HG03175 (cell line): ENCODE results near the gene ALDOA.
"Not testable (repeated sequence)": the region's sequence is repeated elsewhere in the genome, so short reads cannot be mapped to it uniquely, and the experiment has no call there.

Experiments used
- ATAC-seq: cut with Tn5 transposase; IDR thresholded peaks from one replicate; pipeline ENCODE4 v1.9.1; 2021; ENCODE audit warnings: mild to moderate bottlenecking, moderate library complexity; ENCODE audit not compliant: unreplicated experiment

Gene ALDOA

GRCh38 chr16:30065102-30065942 is at the start of gene ALDOA:
Gene ALDOA, plus strand, starts transcription at chr16:30065760. Its CDS starts 1,138 bp downstream, at chr16:30066898.
- peak; percentile 81 for ATAC-seq

DNA sequence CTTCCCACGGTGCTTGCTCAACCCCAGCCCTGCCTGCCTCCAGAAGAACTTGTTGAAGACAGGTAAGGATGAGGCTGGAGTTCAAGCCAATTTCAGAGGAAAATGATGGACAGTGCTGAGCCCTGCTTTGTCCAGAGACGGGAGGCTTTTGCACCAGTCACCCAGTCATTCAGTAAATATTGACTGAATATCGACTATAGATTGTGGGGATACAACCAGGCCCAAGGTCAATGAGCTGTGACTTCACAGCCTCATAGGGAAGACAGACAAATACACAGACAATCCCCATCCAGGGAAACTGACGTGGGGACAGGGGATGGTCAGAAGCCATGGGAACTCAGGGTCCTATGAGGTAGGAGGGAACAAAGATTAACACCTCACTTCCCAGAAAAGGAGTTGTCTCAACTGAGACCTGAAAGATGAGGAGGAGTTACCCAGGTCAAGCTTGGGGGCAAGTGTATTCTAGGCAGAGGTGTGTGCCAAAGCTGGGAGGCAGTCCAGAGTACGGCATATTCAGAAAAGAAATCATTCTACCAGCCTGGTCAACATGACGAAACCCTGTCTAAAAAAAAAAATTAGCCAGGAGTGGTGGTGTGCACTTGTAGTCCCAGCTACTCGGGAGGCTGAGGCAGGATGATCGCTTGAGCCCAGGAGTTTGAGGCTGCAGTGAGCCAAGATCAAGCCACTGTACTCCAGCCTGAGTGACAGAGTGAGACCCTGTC is 48.8 kb upstream of the ALDOA start:
- no peak for ATAC-seq

- no peak for ATAC-seq
Observed at GRCh38 chr16:30017277-30017656, 48.3 kb upstream of the ALDOA start.

- not testable (repeated sequence) for ATAC-seq
Observed at GRCh38 chr16:30017937-30018336, 47.6 kb upstream of the ALDOA start.

DNA sequence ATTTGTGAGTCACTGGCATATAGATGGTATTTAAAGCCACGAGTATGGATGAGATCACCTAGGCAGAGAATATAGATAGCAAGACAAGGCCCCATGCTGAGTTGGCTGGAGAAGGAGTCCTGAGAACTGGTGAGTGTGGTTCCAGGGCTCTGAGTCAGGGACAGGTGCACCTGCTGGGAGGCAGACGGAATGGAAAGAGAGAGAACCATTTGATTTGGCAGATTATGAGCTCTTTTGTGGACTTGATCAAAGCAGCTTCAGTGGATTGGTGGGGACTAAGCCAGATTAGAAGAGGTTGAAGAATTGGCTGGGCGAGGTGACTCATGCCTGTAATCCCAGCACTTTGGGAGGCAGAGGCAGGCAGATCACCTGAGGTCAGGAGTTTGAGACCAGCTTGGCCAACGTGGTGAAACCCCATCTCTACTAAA is 46.8 kb upstream of the ALDOA start:
- ATAC-seq: no peak

GRCh38 chr16:30022887-30023286 is 42.7 kb upstream of the ALDOA start, which contains the start of gene C16orf92:
Gene C16orf92, plus strand, starts transcription at chr16:30023198. Its CDS starts 143 bp downstream, at chr16:30023341.
- no peak for ATAC-seq

DNA sequence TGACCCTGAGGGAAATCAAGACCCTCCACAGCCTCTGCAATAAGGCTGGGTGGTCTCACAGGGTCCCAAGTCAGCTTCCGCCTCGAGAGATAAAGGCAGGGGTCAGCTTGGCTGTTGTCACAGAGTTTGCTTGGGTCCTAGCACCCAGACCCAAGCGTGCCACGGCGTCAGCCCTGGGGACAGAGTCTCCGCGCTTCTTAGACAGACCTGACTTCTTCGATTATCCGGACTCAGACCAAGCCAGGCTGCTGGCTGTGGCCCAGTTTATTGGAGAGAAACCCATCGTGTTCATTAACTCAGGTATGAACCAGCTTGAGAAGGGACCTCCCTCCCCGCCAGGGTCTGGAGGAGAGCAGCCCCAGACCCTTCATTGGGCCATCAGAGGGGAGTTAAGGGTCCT is 42.0 kb upstream of the ALDOA start:
- ATAC-seq: no peak

DNA sequence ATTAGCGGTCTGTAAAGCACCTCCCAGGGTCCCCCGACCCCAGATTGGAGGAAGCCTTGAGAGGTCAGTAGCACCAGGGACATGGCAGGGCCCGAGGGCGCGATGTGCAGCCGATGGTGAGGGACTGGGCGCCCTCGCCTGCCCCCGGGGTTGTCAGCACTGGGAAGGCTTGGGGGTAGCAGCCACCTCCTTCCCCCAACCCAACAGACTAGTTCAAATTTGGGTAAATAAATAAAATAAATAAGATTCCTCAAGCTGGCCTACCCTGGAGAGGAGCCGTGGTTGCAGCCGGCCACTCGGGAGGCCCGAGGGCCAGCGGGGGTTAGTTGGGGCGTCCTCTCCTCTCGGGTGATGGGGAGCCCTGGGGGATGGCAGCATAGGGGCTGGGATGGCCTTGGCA is 41.1 kb upstream of the ALDOA start:
- no peak for ATAC-seq

DNA sequence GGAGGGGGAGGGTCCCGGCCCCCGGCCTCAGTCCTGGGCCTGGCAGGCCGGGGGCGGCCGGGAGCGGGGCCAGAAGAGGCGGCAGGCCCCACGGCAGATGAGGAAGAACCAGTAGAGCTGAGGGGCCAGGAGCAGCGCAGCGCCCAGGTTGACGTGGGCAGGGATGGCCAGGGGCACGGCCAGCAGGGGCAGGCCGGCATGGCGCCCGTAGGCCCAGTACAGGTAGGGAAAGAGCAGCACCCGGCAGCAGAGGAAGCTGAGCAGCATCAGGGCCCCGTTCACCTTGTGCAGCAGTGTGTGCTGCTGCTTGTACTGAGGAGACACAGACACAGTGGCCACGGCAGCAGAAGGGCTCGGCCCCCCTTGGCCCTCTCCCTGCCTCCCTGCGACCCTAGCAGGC is 40.4 kb upstream of the ALDOA start:
- ATAC-seq: no peak

DNA sequence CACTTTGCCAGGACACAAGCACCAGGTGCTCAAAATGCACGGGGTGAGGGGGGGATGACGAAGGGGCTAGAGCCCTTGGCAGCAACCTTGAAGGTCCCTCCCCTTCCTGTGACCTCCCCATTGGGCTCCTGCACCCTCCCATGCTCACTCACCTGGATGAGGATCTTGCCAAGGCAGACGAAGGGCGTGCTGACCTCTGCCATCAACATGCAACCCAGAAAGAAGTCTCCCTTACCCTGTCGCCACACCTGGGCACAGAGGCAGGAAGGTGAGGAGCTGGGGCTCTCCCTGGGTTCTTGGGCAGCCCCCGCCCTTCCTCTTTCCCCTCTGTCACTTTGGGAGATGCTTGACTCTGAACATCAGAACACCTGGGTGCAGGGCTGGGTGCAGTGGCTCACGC is 40.0 kb upstream of the ALDOA start:
- ATAC-seq: no peak

GRCh38 chr16:30026449-30026848 is 39.1 kb upstream of the ALDOA start:
- ATAC-seq: no peak

DNA sequence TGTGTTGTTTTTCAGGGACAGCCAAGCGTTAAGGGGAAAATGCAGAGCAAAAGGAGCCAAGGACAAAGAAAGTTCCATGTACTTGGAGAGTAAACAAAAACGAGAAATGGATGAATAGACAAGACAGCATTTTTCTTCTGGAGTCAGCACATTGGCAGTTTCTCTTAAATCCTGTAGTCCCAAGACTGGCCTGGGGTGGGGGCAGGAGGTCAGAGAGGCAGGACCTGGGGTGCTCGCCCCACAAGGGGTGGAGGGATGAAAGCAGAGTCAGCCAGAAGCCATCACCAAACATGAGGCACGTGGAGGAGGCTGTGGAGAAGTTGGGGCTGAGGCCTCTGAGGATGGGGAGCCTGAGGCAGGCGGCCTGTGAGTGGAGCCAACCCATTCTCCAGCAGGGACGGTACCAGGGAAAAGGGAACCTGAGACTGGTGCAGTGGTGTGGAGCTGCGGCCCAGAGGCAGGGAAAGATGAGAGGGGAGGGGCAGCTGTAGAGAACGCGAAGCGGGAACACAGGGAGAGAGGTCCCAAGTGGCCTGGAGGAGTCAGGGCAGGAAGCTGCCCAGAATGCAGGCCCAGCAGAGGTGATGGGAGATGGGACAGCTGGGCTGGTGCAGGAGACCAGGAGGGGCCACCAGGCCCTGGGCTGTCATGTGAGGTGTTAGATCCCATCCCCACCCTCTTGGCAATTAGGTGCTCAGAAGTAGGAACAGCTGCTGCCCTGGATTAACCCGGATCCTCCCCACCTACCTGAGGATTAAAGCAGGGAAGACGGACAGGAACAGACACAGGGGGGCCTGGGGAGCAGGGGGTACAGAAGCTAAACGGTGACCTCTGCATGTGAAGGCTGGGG is 37.7 kb upstream of the ALDOA start:
- no peak for ATAC-seq

GRCh38 chr16:30028438-30029076 is 37.0 kb upstream of the ALDOA start:
- no peak for ATAC-seq

DNA sequence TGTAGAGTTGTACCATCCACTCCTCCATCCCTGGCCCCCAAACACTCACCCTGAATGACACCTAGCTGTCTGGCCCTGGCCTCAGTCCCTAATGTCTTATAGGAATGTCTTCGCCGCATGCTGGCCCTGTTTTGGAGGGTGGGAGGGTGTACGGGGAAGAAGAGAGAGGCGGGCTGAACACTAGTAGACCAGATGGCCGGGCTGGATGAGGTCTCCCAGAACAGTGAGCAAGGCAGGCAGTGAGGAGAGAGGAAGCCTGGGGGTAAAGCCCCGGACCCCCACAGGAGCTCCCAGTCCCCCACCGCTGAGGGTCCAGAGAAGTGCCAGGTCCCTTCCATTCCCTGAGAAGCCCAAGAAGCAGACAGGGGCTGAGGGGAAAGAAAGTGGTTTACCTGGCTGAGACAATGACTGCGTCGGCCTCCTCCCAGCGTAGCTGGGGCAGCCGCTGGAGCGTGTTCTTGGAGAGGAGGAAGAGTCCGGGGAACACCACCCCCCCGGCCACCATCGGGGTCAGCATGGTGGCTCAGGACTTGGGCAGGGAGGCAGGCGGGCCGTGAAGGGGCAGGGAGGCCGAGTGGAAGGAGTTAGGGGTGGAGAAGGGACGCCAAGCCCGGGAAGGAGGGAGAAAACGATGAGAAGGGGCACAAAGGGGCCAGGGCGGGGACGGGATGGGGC is 35.4 kb upstream of the ALDOA start:
- ATAC-seq: no peak

- ATAC-seq: no peak
Observed at GRCh38 chr16:30030841-30031413, 34.6 kb upstream of the ALDOA start, which contains the start of gene TLCD3B. Gene TLCD3B, minus strand, starts transcription at chr16:30031271. Its CDS starts 744 bp downstream, at chr16:30030527.

DNA sequence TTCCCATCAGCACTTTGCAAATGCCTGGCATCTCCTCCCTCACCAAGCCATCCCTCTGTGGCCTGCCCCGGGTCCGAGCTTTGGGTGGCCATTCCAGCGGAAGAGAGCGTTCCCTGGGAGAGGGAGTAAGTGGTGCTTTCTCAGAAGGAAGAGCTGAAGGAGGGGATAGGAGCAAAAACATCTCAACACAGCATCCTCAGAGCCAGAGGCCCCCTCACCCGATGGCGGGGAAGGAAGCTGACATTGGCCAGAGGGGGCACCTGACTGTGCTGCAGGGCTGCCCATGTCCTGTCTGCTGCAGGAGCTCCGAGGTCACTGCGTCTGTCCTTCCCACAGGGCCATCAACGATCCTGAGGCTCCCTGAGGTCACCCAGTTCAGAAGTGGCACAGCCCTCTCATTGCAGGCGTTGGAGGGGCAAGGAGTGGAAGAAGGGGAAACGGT is 34.1 kb upstream of the ALDOA start:
- no peak for ATAC-seq

GRCh38 chr16:30032083-30032819 is 33.3 kb upstream of the ALDOA start:
- no peak for ATAC-seq

DNA sequence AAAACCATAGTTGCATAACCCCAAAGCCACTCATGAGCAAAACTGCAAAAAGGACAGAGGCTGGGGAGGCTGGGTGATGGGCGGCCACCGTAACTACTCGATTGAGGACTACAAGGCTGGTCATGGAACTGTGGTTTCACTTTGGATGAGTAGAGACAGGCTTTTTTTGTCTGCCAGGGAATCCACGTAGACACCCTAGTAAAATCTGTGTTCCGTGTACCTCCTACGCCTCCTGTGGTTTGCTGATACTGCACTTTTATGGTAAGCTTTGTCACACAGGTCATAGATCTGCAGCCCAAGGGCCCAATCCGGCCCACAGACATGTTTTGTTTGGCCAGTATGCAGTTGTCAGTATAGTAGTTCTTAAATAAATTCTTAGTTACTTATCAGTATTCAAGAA is 32.3 kb upstream of the ALDOA start:
- ATAC-seq: no peak

GRCh38 chr16:30040221-30040620 is 25.3 kb upstream of the ALDOA start:
- no peak for ATAC-seq
